ENCODE results near the gene BIRC3. TPM values are rescaled to one million over a fixed set of nuclear protein-coding genes. Genes with fewer than 3 reads are reported as not detected.
"Not testable (repeated sequence)": the region's sequence is repeated elsewhere in the genome, so short reads cannot be mapped to it uniquely, and the experiment has no call there.

BIRC3 gene
- total and polyA plus RNA-seq, 2 experiments from 2014 or later, result 11.5 to 11.6 TPM

DNA sequence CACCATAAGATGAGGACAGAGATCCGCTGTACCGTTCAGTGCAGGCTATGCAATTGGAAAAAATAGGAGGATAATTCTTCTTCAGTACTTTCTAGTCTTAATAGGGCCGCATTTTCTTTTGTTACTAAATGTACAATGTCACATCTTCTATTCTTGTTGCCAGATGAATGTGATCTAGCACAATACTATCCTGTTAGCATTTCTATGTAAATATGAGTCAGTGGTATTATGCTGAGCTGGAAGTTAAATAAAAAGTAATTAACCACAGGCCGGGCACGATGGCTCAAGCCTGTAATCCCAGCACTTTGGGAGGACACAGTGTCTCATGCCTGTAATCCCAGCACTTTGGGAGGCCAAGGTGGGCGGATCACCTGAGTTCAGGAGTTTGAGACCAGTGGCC, 24.4 kb upstream of the BIRC3 start:
- Histone ChIP-seq H3K4me3 (no peak overlapping the region), H3K36me3 (replicated peaks; ENCODE audit: insufficient read depth, low read depth) (no peaks in the 10 kb centered on the region), H3K27me3 (no peaks in the 10 kb centered on the region), H3K9me3 (ENCODE audit: low read depth) (no peaks in the 10 kb centered on the region), H3K9me2 (replicated peaks; ENCODE audit: insufficient read depth) (no peaks in the 10 kb centered on the region), H3K4me1 (ENCODE audit: insufficient read depth) (peaks cover 12% of the 10 kb centered on the region), H3K4me2 (no peak overlapping the region), H3K79me2 (no peaks in the 10 kb centered on the region), H4K20me1 (ENCODE audit: insufficient read depth, poor library complexity, severe bottlenecking) (no peaks in the 10 kb centered on the region), H3K27ac (no peak overlapping the region), H2AFZ (no peak overlapping the region)
- no peak for TF ChIP-seq EZH2phosphoT487 (IDR thresholded peaks at IDR 0.05; ENCODE audit: low read depth, severe bottlenecking, unreplicated experiment)
- TF ChIP-seq, protein P1, sequence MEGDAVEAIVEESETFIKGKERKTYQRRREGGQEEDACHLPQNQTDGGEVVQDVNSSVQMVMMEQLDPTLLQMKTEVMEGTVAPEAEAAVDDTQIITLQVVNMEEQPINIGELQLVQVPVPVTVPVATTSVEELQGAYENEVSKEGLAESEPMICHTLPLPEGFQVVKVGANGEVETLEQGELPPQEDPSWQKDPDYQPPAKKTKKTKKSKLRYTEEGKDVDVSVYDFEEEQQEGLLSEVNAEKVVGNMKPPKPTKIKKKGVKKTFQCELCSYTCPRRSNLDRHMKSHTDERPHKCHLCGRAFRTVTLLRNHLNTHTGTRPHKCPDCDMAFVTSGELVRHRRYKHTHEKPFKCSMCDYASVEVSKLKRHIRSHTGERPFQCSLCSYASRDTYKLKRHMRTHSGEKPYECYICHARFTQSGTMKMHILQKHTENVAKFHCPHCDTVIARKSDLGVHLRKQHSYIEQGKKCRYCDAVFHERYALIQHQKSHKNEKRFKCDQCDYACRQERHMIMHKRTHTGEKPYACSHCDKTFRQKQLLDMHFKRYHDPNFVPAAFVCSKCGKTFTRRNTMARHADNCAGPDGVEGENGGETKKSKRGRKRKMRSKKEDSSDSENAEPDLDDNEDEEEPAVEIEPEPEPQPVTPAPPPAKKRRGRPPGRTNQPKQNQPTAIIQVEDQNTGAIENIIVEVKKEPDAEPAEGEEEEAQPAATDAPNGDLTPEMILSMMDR (IDR thresholded peaks at IDR 0.05; ENCODE audit: poor library complexity), result no peak
- no peak for TF ChIP-seq EZH2 (IDR thresholded peaks at IDR 0.05; ENCODE audit: borderline replicate concordance)
- no peak for DNase-seq (ENCODE audit: low spot score)
- 77% methylated on average over 6 of the region's 6 CpGs for WGBS (ENCODE audit: low lambda C conversion rate, missing lambda C conversion rate)

GRCh38 chr11:102293873-102294601, 23.2 kb upstream of the BIRC3 start:
- no peaks in the 10 kb centered on the region for H3K79me2 ChIP-seq
- H3K27ac ChIP-seq, result no peak overlapping the region
- H3K9me2 ChIP-seq (replicated peaks; ENCODE audit: insufficient read depth), result no peaks in the 10 kb centered on the region
- H4K20me1 ChIP-seq (ENCODE audit: insufficient read depth, poor library complexity, severe bottlenecking), result no peaks in the 10 kb centered on the region
- peak; percentile 63 for DNase-seq (ENCODE audit: low spot score)
- no peak overlapping the region for H2AFZ ChIP-seq
- peaks cover 10% of the 10 kb centered on the region for H3K4me1 ChIP-seq (ENCODE audit: insufficient read depth)
- WGBS (ENCODE audit: low lambda C conversion rate, missing lambda C conversion rate), result 34% methylated on average over 6 of the region's 6 CpGs
- TF ChIP-seq, protein P1 (IDR thresholded peaks at IDR 0.05; ENCODE audit: poor library complexity), result peak; percentile 68
- no peak for TF ChIP-seq EZH2phosphoT487 (IDR thresholded peaks at IDR 0.05; ENCODE audit: low read depth, severe bottlenecking, unreplicated experiment)
- H3K4me2 ChIP-seq, result no peak overlapping the region
- no peaks in the 10 kb centered on the region for H3K36me3 ChIP-seq (replicated peaks; ENCODE audit: insufficient read depth, low read depth)
- no peak overlapping the region for H3K4me3 ChIP-seq
- H3K9me3 ChIP-seq (ENCODE audit: low read depth), result no peaks in the 10 kb centered on the region
- H3K27me3 ChIP-seq, result no peaks in the 10 kb centered on the region

GRCh38 chr11:102295045-102295444, 22.2 kb upstream of the BIRC3 start:
- Histone ChIP-seq H3K4me3 (no peak overlapping the region), H3K4me1 (ENCODE audit: insufficient read depth) (peaks cover under 1% of the 10 kb centered on the region), H3K9me2 (replicated peaks; ENCODE audit: insufficient read depth) (no peaks in the 10 kb centered on the region), H3K36me3 (replicated peaks; ENCODE audit: insufficient read depth, low read depth) (no peaks in the 10 kb centered on the region), H3K27me3 (no peaks in the 10 kb centered on the region), H3K79me2 (no peaks in the 10 kb centered on the region), H2AFZ (no peak overlapping the region), H3K27ac (no peak overlapping the region), H3K9me3 (ENCODE audit: low read depth) (no peaks in the 10 kb centered on the region), H3K4me2 (no peak overlapping the region), H4K20me1 (ENCODE audit: insufficient read depth, poor library complexity, severe bottlenecking) (no peaks in the 10 kb centered on the region)
- 92% methylated on average over 2 of the region's 2 CpGs for WGBS (ENCODE audit: low lambda C conversion rate, missing lambda C conversion rate)
- TF ChIP-seq EZH2 (IDR thresholded peaks at IDR 0.05; ENCODE audit: borderline replicate concordance) (no peak), EZH2phosphoT487 (IDR thresholded peaks at IDR 0.05; ENCODE audit: low read depth, severe bottlenecking, unreplicated experiment) (no peak)
- TF ChIP-seq, protein P1 (IDR thresholded peaks at IDR 0.05; ENCODE audit: poor library complexity), result no peak
- DNase-seq (ENCODE audit: low spot score), result no peak

- not testable (repeated sequence) for H4K20me1 ChIP-seq (ENCODE audit: insufficient read depth, poor library complexity, severe bottlenecking); H3K4me1 ChIP-seq (ENCODE audit: insufficient read depth); H3K27me3 ChIP-seq; DNase-seq (ENCODE audit: low spot score); H3K27ac ChIP-seq; H3K36me3 ChIP-seq (replicated peaks; ENCODE audit: insufficient read depth, low read depth); H3K4me2 ChIP-seq; H3K9me3 ChIP-seq (ENCODE audit: low read depth); H3K79me2 ChIP-seq; H3K4me3 ChIP-seq; H2AFZ ChIP-seq; H3K9me2 ChIP-seq (replicated peaks; ENCODE audit: insufficient read depth)
- WGBS (ENCODE audit: low lambda C conversion rate, missing lambda C conversion rate), result 84% methylated on average over 4 of the region's 4 CpGs
These were observed 20.5 kb upstream of the BIRC3 start for GRCh38 chr11:102296757-102297156.

- not testable (repeated sequence) for DNase-seq (ENCODE audit: low spot score); H3K27me3 ChIP-seq; H3K36me3 ChIP-seq (replicated peaks; ENCODE audit: insufficient read depth, low read depth); H3K9me2 ChIP-seq (replicated peaks; ENCODE audit: insufficient read depth); H4K20me1 ChIP-seq (ENCODE audit: insufficient read depth, poor library complexity, severe bottlenecking); H3K4me3 ChIP-seq; H3K9me3 ChIP-seq (ENCODE audit: low read depth); H3K4me1 ChIP-seq (ENCODE audit: insufficient read depth); H3K4me2 ChIP-seq; H2AFZ ChIP-seq; H3K79me2 ChIP-seq; H3K27ac ChIP-seq
- WGBS (ENCODE audit: low lambda C conversion rate, missing lambda C conversion rate), result 76% methylated on average over 2 of the region's 2 CpGs
These were observed 16.4 kb upstream of the BIRC3 start for GRCh38 chr11:102300837-102301236.
